H9 (cell line): ENCODE data around the gene DNAAF9. TPM values are rescaled to one million over a fixed set of nuclear protein-coding genes. Genes with fewer than 3 reads are reported as not detected.
"Not testable (repeated sequence)": the region's sequence is repeated elsewhere in the genome, so short reads cannot be mapped to it uniquely, and the experiment has no call there.

ENCODE experiments used
- DNase-seq: peaks from one replicate; pipeline ENCODE4 v3.0.0-alpha.2; 2017
- H2AFZ ChIP-seq: one replicate; pipeline ENCODE4 v1.6.1; 2013; ENCODE audit warnings: mild to moderate bottlenecking, low read length, control low read depth, moderate library complexity
- H2AK5ac ChIP-seq: 2 replicates; pipeline ENCODE4 v1.6.1; 2013; ENCODE audit warnings: low read length, control low read depth, mixed read lengths; ENCODE audit not compliant: insufficient read length
- H2BK120ac ChIP-seq: one replicate; pipeline ENCODE4 v1.6.1; 2013; ENCODE audit warnings: low read depth, mild to moderate bottlenecking, low read length, control low read depth, inconsistent platforms; ENCODE audit not compliant: poor library complexity, severe bottlenecking
- H2BK12ac ChIP-seq: 2 replicates; pipeline ENCODE4 v1.6.1; 2013; ENCODE audit warnings: low read length, control low read depth, mixed read lengths, low read depth; ENCODE audit not compliant: insufficient read length
- H2BK15ac ChIP-seq: 2 replicates; pipeline ENCODE4 v1.6.1; 2013; ENCODE audit warnings: low read depth, low read length, control low read depth
- H2BK20ac ChIP-seq: one replicate; pipeline ENCODE4 v1.6.1; 2013; ENCODE audit warnings: low read depth, mild to moderate bottlenecking, low read length, control low read depth, inconsistent platforms; ENCODE audit not compliant: poor library complexity, severe bottlenecking
- H2BK5ac ChIP-seq: 2 replicates; pipeline ENCODE4 v1.6.1; 2013; ENCODE audit warnings: low read length, control low read depth, mixed read lengths; ENCODE audit not compliant: insufficient read length
- H3K14ac ChIP-seq: 2 replicates; pipeline ENCODE4 v1.6.1; 2013; ENCODE audit warnings: low read length, control low read depth; ENCODE audit not compliant: insufficient read depth
- H3K18ac ChIP-seq: 2 replicates; pipeline ENCODE4 v1.6.1; 2013; ENCODE audit warnings: low read depth, mild to moderate bottlenecking, mixed read lengths, low read length, control low read depth; ENCODE audit not compliant: insufficient read length
- H3K23ac ChIP-seq: 2 replicates; pipeline ENCODE4 v1.6.1; 2013; ENCODE audit warnings: low read length, control low read depth, mixed read lengths, low read depth; ENCODE audit not compliant: insufficient read length
- H3K23me2 ChIP-seq: 2 replicates; pipeline ENCODE4 v1.6.1; 2013; ENCODE audit warnings: low read depth, mild to moderate bottlenecking, mixed read lengths, low read length, control low read depth; ENCODE audit not compliant: insufficient read length, poor library complexity, severe bottlenecking
- H3K27ac ChIP-seq: 2 replicates; pipeline ENCODE4 v1.5.1; 2013; ENCODE audit warnings: low read length, control low read depth, mixed read lengths, low read depth; ENCODE audit not compliant: insufficient read length
- H3K27me3 ChIP-seq: 2 replicates; pipeline ENCODE4 v1.6.1; 2013; ENCODE audit warnings: low read length, control low read depth, inconsistent platforms; ENCODE audit not compliant: insufficient read depth
- H3K4ac ChIP-seq: 2 replicates; pipeline ENCODE4 v1.6.1; 2013; ENCODE audit warnings: low read depth, mild to moderate bottlenecking, control low read depth, inconsistent platforms, low read length, moderate library complexity
- H3K4me1 ChIP-seq: 2 replicates; pipeline ENCODE4 v1.6.1; 2013; ENCODE audit warnings: low read length, control low read depth, inconsistent platforms; ENCODE audit not compliant: insufficient read depth
- H3K4me2 ChIP-seq: 2 replicates; pipeline ENCODE4 v1.6.1; 2013; ENCODE audit warnings: low read length, control low read depth, mixed read lengths; ENCODE audit not compliant: insufficient read length, insufficient read depth
- H3K56ac ChIP-seq: 2 replicates; pipeline ENCODE4 v1.6.1; 2013; ENCODE audit warnings: low read depth, mild to moderate bottlenecking, mixed read lengths, low read length, control low read depth; ENCODE audit not compliant: insufficient read length
- H3K79me1 ChIP-seq: 2 replicates; pipeline ENCODE4 v1.6.1; 2013; ENCODE audit warnings: low read depth, mild to moderate bottlenecking, moderate library complexity, low read length, control low read depth, inconsistent platforms; ENCODE audit not compliant: insufficient read depth, poor library complexity, severe bottlenecking
- H3K79me2 ChIP-seq: 2 replicates; pipeline ENCODE4 v1.6.1; 2013; ENCODE audit warnings: low read length, control low read depth, inconsistent platforms; ENCODE audit not compliant: insufficient read depth
- H3K9ac ChIP-seq: 2 replicates; pipeline ENCODE4 v1.6.1; 2013; ENCODE audit warnings: low read length, control low read depth, mixed read lengths; ENCODE audit not compliant: insufficient read length; ENCODE audit errors: extremely low read depth
- H3K9me3 ChIP-seq: one replicate; pipeline ENCODE4 v1.6.1; 2013; ENCODE audit warnings: low read depth, low read length, inconsistent platforms; ENCODE audit not compliant: control insufficient read depth
- H3T11ph ChIP-seq: one replicate; pipeline ENCODE4 v1.6.1; 2013; ENCODE audit warnings: mild to moderate bottlenecking, low read length, control low read depth, inconsistent platforms
- H4K20me1 ChIP-seq: one replicate; pipeline ENCODE4 v1.6.1; 2013; ENCODE audit not compliant: control insufficient read depth, insufficient read length, insufficient read depth
- H4K5ac ChIP-seq: 2 replicates; pipeline ENCODE4 v1.6.1; 2013; ENCODE audit warnings: low read depth, mild to moderate bottlenecking, mixed read lengths, low read length, control low read depth; ENCODE audit not compliant: insufficient read length
- H4K8ac ChIP-seq: replicated peaks from 2 replicates; pipeline ENCODE4 v1.6.1; 2013; ENCODE audit warnings: low read length, control low read depth, mixed read lengths, low read depth; ENCODE audit not compliant: insufficient read length
- H4K91ac ChIP-seq: 2 replicates; pipeline ENCODE4 v1.6.1; 2013; ENCODE audit warnings: low read depth, mild to moderate bottlenecking, moderate library complexity, mixed read lengths, low read length, control low read depth; ENCODE audit not compliant: insufficient read length
- H3K27ac Mint-ChIP-seq, 3 experiments: 2 replicates in 2 of 3; 3 replicates in 1 of 3; pipeline ENCODE4 v1.8.0; 2020 to 2021; ENCODE audit warnings: mixed read lengths in 3 of 3, mild to moderate bottlenecking in 1 of 3, moderate library complexity in 1 of 3
- H3K27me3 Mint-ChIP-seq: 2 replicates; pipeline ENCODE4 v1.8.0; 2021; ENCODE audit warnings: low read depth, mild to moderate bottlenecking, moderate library complexity, mixed read lengths
- H3K36me3 Mint-ChIP-seq, 3 experiments: 2 replicates in 2 of 3; 3 replicates in 1 of 3; pipeline ENCODE4 v1.8.0; 2020 to 2021; ENCODE audit warnings: low read depth in 3 of 3, mixed read lengths in 3 of 3; ENCODE audit not compliant: insufficient read depth in 1 of 3
- H3K4me1 Mint-ChIP-seq, 2 experiments: 2 replicates each; pipeline ENCODE4 v1.8.0; 2020; ENCODE audit warnings: mixed read lengths in 2 of 2
- H3K4me3 Mint-ChIP-seq, 2 experiments: 2 replicates in 1 of 2; 3 replicates in 1 of 2; pipeline ENCODE4 v1.8.0; 2020 to 2021; ENCODE audit warnings: mild to moderate bottlenecking in 2 of 2, mixed read lengths in 2 of 2, moderate library complexity in 1 of 2
- H3K9me3 Mint-ChIP-seq, 2 experiments: 2 replicates in 1 of 2; 3 replicates in 1 of 2; pipeline ENCODE4 v1.8.0; 2020; ENCODE audit warnings: mild to moderate bottlenecking in 2 of 2, mixed read lengths in 2 of 2, moderate library complexity in 1 of 2
- CTCF ChIP-seq: fragments of 200-600 bp; sonication (generic); conservative IDR thresholded peaks from 3 replicates; pipeline ENCODE4 v1.8.0; 2021; ENCODE audit warnings: antibody characterized with exemption, mild to moderate bottlenecking
- WGBS: extraction: QIAGEN DNeasy Blood & Tissue Kit; methylation state at CpG from one replicate; pipeline ENCODE4 v1.1.7; 2013; ENCODE audit warnings: missing lambda C conversion rate, low lambda C conversion rate, mixed read lengths; ENCODE audit not compliant: insufficient read length; ENCODE audit errors: extremely low coverage; 5-methylcytosine and 5-hydroxymethylcytosine counted together
- total RNA-seq: library from RNA; stranded (reverse); gene quantifications from 2 replicates; pipeline ENCODE4 v1.2.1, GENCODE V29; 2021

DNAAF9 gene
- total RNA-seq, 1 experiment from 2014 or later, result 5.5 TPM

DNA sequence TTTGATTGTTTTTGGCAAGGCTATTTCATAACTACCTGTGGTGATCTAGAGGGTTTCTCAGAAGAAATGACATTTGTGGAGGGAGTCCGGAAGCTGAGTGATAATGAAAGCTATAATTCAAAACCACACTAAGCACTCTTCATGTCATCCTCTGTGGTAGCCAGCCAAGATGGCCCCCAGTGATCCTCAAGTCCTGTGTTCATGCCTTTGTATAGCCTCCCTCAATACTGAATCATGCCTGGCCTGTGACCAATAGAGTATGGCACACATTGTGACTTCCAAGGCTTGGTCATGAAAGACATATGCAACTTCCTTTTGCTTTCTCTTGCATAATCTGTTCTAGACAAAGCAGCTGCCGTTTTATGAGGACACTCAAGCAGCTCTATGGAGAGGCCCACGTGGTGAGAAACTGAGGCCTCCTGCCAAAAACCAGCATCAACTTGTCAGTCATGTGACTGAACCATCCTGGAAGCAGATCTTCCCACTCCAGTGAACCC, 12.8 kb upstream of the DNAAF9 start:
- H3K36me3 Mint-ChIP-seq, result peaks cover 0 to 5% (median 0%) of the 10 kb centered on the region in 3 experiments; a peak in 1 of 7 replicates
- Histone ChIP-seq H2AFZ (no peak overlapping the region), H2BK12ac (no peak overlapping the region), H3K18ac (no peak overlapping the region), H3K23ac (no peak overlapping the region), H3K56ac (no peak overlapping the region), H3K79me2 (no peaks in the 10 kb centered on the region), H4K91ac (no peak overlapping the region), H3K27me3 (no peaks in the 10 kb centered on the region), H4K20me1 (no peaks in the 10 kb centered on the region), H3K9ac (no peak overlapping the region), H4K5ac (no peak overlapping the region), H2BK120ac (no peak overlapping the region), H2BK20ac (no peak overlapping the region), H3K4me1 (no peaks in the 10 kb centered on the region; the same call in 1 of the 2 replicates), H3K4ac (no peak overlapping the region), H3K14ac (no peak overlapping the region), H3K4me2 (no peak overlapping the region), H3K23me2 (no peaks in the 10 kb centered on the region), H3K27ac (no peak overlapping the region), H3T11ph (no peak overlapping the region), H2BK5ac (no peak overlapping the region), H3K79me1 (no peaks in the 10 kb centered on the region), H2BK15ac (no peak overlapping the region), H4K8ac (no peak overlapping the region), H3K9me3 (no peaks in the 10 kb centered on the region), H2AK5ac (no peak overlapping the region)
- no CpG with 5 or more reads among the region's 3 CpGs for WGBS
- H3K4me3 Mint-ChIP-seq, result no peak overlapping the region
- H3K27ac Mint-ChIP-seq, result no peak overlapping the region
- H3K4me1 Mint-ChIP-seq, result peaks cover 14 to 19% of the 10 kb centered on the region in 2 experiments
- peaks cover 1% of the 10 kb centered on the region; the same call in 1 of the 2 replicates for H3K27me3 Mint-ChIP-seq
- H3K9me3 Mint-ChIP-seq, result peaks cover 9 to 10% of the 10 kb centered on the region in 2 experiments
- no peak for TF ChIP-seq CTCF
- no peak for DNase-seq

GRCh38 chr20:3418161-3418560, 10.7 kb upstream of the DNAAF9 start:
- not testable (repeated sequence) for H4K91ac ChIP-seq, H2BK15ac ChIP-seq, H2BK12ac ChIP-seq, H3T11ph ChIP-seq, H3K4ac ChIP-seq, H3K36me3 Mint-ChIP-seq, H2AFZ ChIP-seq, H2BK20ac ChIP-seq, H3K4me1 ChIP-seq, H3K23me2 ChIP-seq, H3K56ac ChIP-seq, H2AK5ac ChIP-seq, H3K23ac ChIP-seq, H3K14ac ChIP-seq, H3K27ac ChIP-seq, H3K27me3 ChIP-seq, H3K27me3 Mint-ChIP-seq, H3K4me2 ChIP-seq, H4K5ac ChIP-seq, DNase-seq, H3K9me3 ChIP-seq, H3K18ac ChIP-seq, H3K4me3 Mint-ChIP-seq, H3K79me2 ChIP-seq, H2BK5ac ChIP-seq, H3K9ac ChIP-seq, H3K27ac Mint-ChIP-seq, H4K8ac ChIP-seq, H2BK120ac ChIP-seq, H3K79me1 ChIP-seq, H4K20me1 ChIP-seq
- Mint-ChIP-seq H3K9me3 (peaks cover 9 to 17% of the 10 kb centered on the region in 2 experiments), H3K4me1 (peaks cover 10 to 11% of the 10 kb centered on the region in 2 experiments)
- WGBS, result no CpG with 5 or more reads among the region's 1 CpG
